SU-DHL-6 (cell line): ENCODE data around the gene ASTN2.

Source experiments
- CTCF ChIP-seq: fragments of 200-600 bp; sonication (generic); IDR thresholded peaks from one replicate; pipeline ENCODE4 v1.5.1; 2017; ENCODE audit warnings: antibody characterized with exemption, mild to moderate bottlenecking, low read length, moderate library complexity; ENCODE audit not compliant: insufficient read depth, poor library complexity, severe bottlenecking
- EZH2phosphoT487 ChIP-seq: fragments of 200-600 bp; sonication (generic), shearing (Covaris generic); conservative IDR thresholded peaks from 2 replicates; pipeline ENCODE4 v1.6.1; 2018; ENCODE audit warnings: mild to moderate bottlenecking, antibody characterized with exemption, low read length, moderate library complexity, mixed read lengths

- TF ChIP-seq CTCF (no peak), EZH2phosphoT487 (no peak)
Observed at GRCh38 chr9:117125531-117125930, 289.3 kb downstream of the ASTN2 start.
